SKM-1 treated with dmso at 0.1 percent for 144 hours (cell line): ENCODE data around the gene TMEM238.
"Not testable (repeated sequence)": the region's sequence is repeated elsewhere in the genome, so short reads cannot be mapped to it uniquely, and the experiment has no call there.

Experiments used
- DNase-seq: peaks from one replicate; lab custom pipeline; 2025; ENCODE audit not compliant: unreplicated experiment; lab: John Stamatoyannopoulos, UW

Gene TMEM238

GRCh38 chr19:55384131-55384919, at the start of gene TMEM238:
Gene TMEM238 (minus strand): TSS chr19:55384292. CDS start chr19:55384259, 33 bp downstream.
- no peak for DNase-seq

- DNase-seq = no peak
These were observed 49.2 kb upstream of the TMEM238 start for GRCh38 chr19:55433292-55433691.

- DNase-seq = no peak
These were observed 48.3 kb upstream of the TMEM238 start for GRCh38 chr19:55432241-55432959.

GRCh38 chr19:55431183-55431582, 47.1 kb upstream of the TMEM238 start:
- no peak for DNase-seq

GRCh38 chr19:55426042-55426441, 42.0 kb upstream of the TMEM238 start:
- no peak for DNase-seq

- DNase-seq = no peak
These were observed 40.4 kb upstream of the TMEM238 start for GRCh38 chr19:55424518-55424917.

GRCh38 chr19:55423225-55424005, 39.3 kb upstream of the TMEM238 start:
- no peak for DNase-seq

- DNase-seq = not testable (repeated sequence)
These were observed 37.2 kb upstream of the TMEM238 start for GRCh38 chr19:55421281-55421680.

- DNase-seq = no peak
These were observed 35.6 kb upstream of the TMEM238 start for GRCh38 chr19:55419624-55420236.

- no peak for DNase-seq
These were observed 35.0 kb upstream of the TMEM238 start for GRCh38 chr19:55419103-55419502.

GRCh38 chr19:55418185-55418584, 34.1 kb upstream of the TMEM238 start:
- peak; percentile 31 for DNase-seq

- DNase-seq = no peak
These were observed 26.1 kb upstream of the TMEM238 start for GRCh38 chr19:55410168-55410567.

- DNase-seq = not testable (repeated sequence)
These were observed 25.1 kb upstream of the TMEM238 start for GRCh38 chr19:55409179-55409578.

GRCh38 chr19:55408533-55408872, 24.4 kb upstream of the TMEM238 start:
- no peak for DNase-seq

GRCh38 chr19:55407800-55408532, 23.9 kb upstream of the TMEM238 start:
- peak; percentile 89 for DNase-seq

GRCh38 chr19:55407550-55407799, 23.4 kb upstream of the TMEM238 start, which contains the start of gene UBE2S:
Gene UBE2S (minus strand): TSS chr19:55407788. CDS start chr19:55407589, 199 bp downstream.
- not testable (repeated sequence) for DNase-seq

GRCh38 chr19:55406826-55407549, 22.9 kb upstream of the TMEM238 start:
- DNase-seq = no peak

GRCh38 chr19:55406091-55406825, 22.2 kb upstream of the TMEM238 start:
- no peak for DNase-seq

- no peak for DNase-seq
These were observed 21.5 kb upstream of the TMEM238 start for GRCh38 chr19:55405638-55406037.
